Occipital lobe (tissue), 2 donors: Measurements from ENCODE around the gene GIGYF1. TPM values are rescaled to one million over a fixed set of nuclear protein-coding genes. Genes with fewer than 3 reads are reported as not detected.

Experiments used
- DNase-seq: peaks from one replicate; lab custom pipeline; 2025; lab: John Stamatoyannopoulos, UW
- total RNA-seq: library from RNA; depleted of rRNA; stranded (reverse); fragments of >200 nt; gene quantifications from one replicate; pipeline ENCODE4 v1.2.3, GENCODE V29; 2014

Gene GIGYF1
- total RNA-seq, 1 donor from 2014 or later: 15.4 TPM

- no peak for DNase-seq
These were observed 9.5 kb downstream of the GIGYF1 start for GRCh38 chr7:100684534-100685042.

GRCh38 chr7:100683659-100684533 is 10.2 kb downstream of the GIGYF1 start:
- no peak for DNase-seq

GRCh38 chr7:100682991-100683658 is 10.9 kb downstream of the GIGYF1 start:
- DNase-seq: no peak

- DNase-seq: no peak
These were observed 11.8 kb downstream of the GIGYF1 start for GRCh38 chr7:100682228-100682741.

- no peak for DNase-seq
These were observed 12.4 kb downstream of the GIGYF1 start for GRCh38 chr7:100681491-100682227.

GRCh38 chr7:100680576-100681271 is 13.3 kb downstream of the GIGYF1 start:
- no peak for DNase-seq

GRCh38 chr7:100679927-100680575 is 14.0 kb downstream of the GIGYF1 start:
- DNase-seq: no peak

GRCh38 chr7:100679129-100679926 is 14.7 kb downstream of the GIGYF1 start:
- no peak for DNase-seq

- DNase-seq: no peak
These were observed 15.6 kb downstream of the GIGYF1 start for GRCh38 chr7:100678291-100678984.

- no peak for DNase-seq
These were observed 16.5 kb downstream of the GIGYF1 start for GRCh38 chr7:100677308-100678267.

- no peak for DNase-seq
These were observed 17.3 kb downstream of the GIGYF1 start for GRCh38 chr7:100676501-100677306.

GRCh38 chr7:100675581-100676350 is 18.3 kb downstream of the GIGYF1 start:
- peak; percentile 76 for DNase-seq

GRCh38 chr7:100675105-100675451 is 19.0 kb downstream of the GIGYF1 start:
- no peak for DNase-seq

GRCh38 chr7:100674411-100675104 is 19.5 kb downstream of the GIGYF1 start:
- DNase-seq: no peak

- DNase-seq: no peak
These were observed 20.1 kb downstream of the GIGYF1 start for GRCh38 chr7:100673942-100674410.
